GM12891 (cell line): Measurements from ENCODE around the gene FJX1.

ENCODE experiments used
- DNase-seq: peaks from one replicate; pipeline ENCODE4 v3.0.0; 2011; ENCODE audit warnings: low spot score; ENCODE audit not compliant: insufficient read length
- FAIRE-seq: peaks from 2 replicates; lab custom pipeline; 2011; peaks lifted over from hg19 to GRCh38; lab: Jason Lieb, UNC
- PAX5 ChIP-seq: IDR thresholded peaks from 2 replicates; pipeline ENCODE4 v1.6.1; 2011; ENCODE audit warnings: low read length, moderate library complexity, mild to moderate bottlenecking; ENCODE audit not compliant: insufficient read depth, severe bottlenecking
- POLR2A ChIP-seq: IDR thresholded peaks from 2 replicates; pipeline ENCODE4 v1.6.1; 2011; ENCODE audit warnings: low read depth, low read length, control low read depth
- POLR2AphosphoS5 ChIP-seq: IDR thresholded peaks from 2 replicates; pipeline ENCODE4 v1.6.1; 2011; ENCODE audit warnings: low read depth, low read length, control low read depth
- POU2F2 ChIP-seq: IDR thresholded peaks from 2 replicates; pipeline ENCODE4 v1.6.1; 2011; ENCODE audit warnings: low read depth, mild to moderate bottlenecking, control low read depth, low read length, moderate library complexity
- SPI1 ChIP-seq: IDR thresholded peaks from 2 replicates; pipeline ENCODE4 v1.6.1; 2011; ENCODE audit warnings: low read depth, low read length, control low read depth
- TAF1 ChIP-seq: IDR thresholded peaks from 2 replicates; pipeline ENCODE4 v1.6.1; 2011; ENCODE audit warnings: low read depth, low read length, control low read depth

The FJX1 gene

DNA sequence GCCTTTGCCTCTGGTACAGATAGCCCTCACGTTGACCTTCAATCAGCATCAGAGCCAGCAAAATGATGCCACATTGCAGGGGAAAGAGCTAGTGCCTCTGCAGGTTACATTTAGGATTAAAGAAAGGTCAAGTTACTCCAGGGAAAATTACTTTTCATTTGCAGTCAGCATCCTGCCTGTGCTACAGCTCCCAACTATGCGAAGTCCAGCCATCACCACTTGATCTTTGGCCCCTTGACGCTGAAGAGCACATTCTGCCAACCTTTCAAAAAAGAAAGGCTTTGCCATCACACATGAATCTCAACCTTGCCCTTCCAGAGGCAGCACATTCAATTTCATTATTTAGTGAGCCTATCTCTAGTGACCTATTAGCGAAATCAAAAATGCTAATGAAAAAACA is 11.3 kb downstream of the FJX1 start:
- DNase-seq = no peak
- FAIRE-seq = no peak
- TF ChIP-seq SPI1 = no peak
- TF ChIP-seq PAX5 = no peak
- no peak for TF ChIP-seq TAF1
- no peak for TF ChIP-seq POU2F2
- no peak for TF ChIP-seq POLR2AphosphoS5
- no peak for TF ChIP-seq POLR2A

DNA sequence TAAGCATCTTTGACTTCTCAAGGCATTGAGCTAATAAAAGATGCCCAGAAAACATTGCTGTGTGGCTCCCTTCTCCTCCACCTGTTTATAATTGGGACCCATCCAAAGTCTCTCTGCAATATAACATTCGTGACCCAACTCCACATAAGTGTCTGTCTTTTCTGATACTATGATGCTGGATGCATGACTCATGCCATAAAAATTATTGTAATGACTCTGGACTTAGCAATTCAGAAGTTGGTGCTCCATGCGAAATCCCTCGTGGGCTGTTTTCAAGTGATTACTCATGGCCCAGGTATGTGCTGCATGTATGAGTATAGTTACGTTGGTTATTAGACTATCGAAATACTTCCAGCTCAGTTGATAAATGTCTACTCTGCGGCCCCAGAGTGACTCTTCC is 11.7 kb downstream of the FJX1 start:
- DNase-seq (no peak), FAIRE-seq (no peak)
- no peak for TF ChIP-seq TAF1
- TF ChIP-seq POLR2AphosphoS5 = no peak
- TF ChIP-seq SPI1 = no peak
- no peak for TF ChIP-seq PAX5
- no peak for TF ChIP-seq POLR2A
- no peak for TF ChIP-seq POU2F2

GRCh38 chr11:35631891-35632290 is 13.6 kb downstream of the FJX1 start:
- FAIRE-seq = no peak
- TF ChIP-seq POU2F2 = no peak
- TF ChIP-seq TAF1 = no peak
- TF ChIP-seq PAX5 = no peak
- TF ChIP-seq POLR2A = no peak
- no peak for TF ChIP-seq SPI1
- no peak for DNase-seq

DNA sequence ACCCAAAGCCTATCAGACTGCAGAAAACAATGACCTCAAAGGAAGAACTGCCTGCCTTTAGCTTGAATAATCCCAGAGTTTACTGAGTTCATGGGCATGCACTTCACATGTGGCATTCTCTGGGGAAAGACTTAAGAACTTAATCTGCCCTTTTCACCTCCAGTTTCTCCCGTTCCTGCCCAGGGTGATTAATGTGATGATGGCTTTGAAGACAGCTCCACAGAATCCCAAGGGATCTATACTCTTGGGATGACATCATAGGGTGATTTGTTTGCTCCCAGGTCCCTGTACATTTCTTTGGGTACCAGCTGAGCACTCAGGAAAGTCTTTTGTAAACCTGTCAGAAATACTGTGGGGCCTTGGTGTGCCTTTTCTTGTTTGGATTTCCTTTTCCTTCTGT is 14.0 kb downstream of the FJX1 start:
- FAIRE-seq (no peak), DNase-seq (no peak)
- TF ChIP-seq PAX5 = no peak
- TF ChIP-seq SPI1 = no peak
- TF ChIP-seq POU2F2 = no peak
- TF ChIP-seq POLR2A = no peak
- no peak for TF ChIP-seq POLR2AphosphoS5
- TF ChIP-seq TAF1 = no peak

GRCh38 chr11:35633827-35634423 is 15.7 kb downstream of the FJX1 start:
- FAIRE-seq = no peak
- DNase-seq = no peak
- TF ChIP-seq SPI1 (no peak), POLR2AphosphoS5 (no peak), PAX5 (no peak), POU2F2 (no peak), POLR2A (no peak), TAF1 (no peak)

DNA sequence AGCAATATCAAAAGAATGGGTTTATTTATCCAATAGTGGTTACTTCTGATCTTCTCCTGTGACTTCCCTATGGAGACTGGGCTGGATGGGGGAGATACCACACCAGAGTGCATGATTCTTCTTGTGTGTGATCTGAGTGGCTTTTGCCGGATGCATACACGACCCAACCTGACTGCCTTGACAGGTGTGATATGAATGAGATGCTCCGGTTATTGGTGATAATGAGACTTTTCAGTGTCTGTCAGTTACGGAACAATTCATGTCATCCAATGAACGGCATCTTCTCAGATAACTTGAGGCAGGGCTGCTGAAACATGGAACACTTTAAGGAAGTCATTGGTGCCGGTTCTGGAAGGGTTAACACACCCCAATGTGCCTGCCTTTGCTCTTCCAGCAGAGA is 17.7 kb downstream of the FJX1 start:
- TF ChIP-seq TAF1 = no peak
- TF ChIP-seq PAX5 = no peak
- TF ChIP-seq POU2F2 = no peak
- TF ChIP-seq POLR2AphosphoS5 = no peak
- no peak for TF ChIP-seq POLR2A
- no peak for TF ChIP-seq SPI1
- FAIRE-seq = no peak

GRCh38 chr11:35639591-35640179 is 21.4 kb downstream of the FJX1 start:
- TF ChIP-seq TAF1 (no peak), PAX5 (no peak), POU2F2 (no peak), POLR2A (no peak), SPI1 (no peak), POLR2AphosphoS5 (no peak)
- DNase-seq (no peak), FAIRE-seq (no peak)

More for the DNA sequence above, 17.7 kb downstream of the FJX1 start:
- DNase-seq = no peak

- FAIRE-seq = no peak
- no peak for DNase-seq
- TF ChIP-seq PAX5 (no peak), POLR2AphosphoS5 (no peak), SPI1 (no peak), POU2F2 (no peak), TAF1 (no peak), POLR2A (no peak)
Observed at GRCh38 chr11:35641171-35641897, 23.1 kb downstream of the FJX1 start.

DNA sequence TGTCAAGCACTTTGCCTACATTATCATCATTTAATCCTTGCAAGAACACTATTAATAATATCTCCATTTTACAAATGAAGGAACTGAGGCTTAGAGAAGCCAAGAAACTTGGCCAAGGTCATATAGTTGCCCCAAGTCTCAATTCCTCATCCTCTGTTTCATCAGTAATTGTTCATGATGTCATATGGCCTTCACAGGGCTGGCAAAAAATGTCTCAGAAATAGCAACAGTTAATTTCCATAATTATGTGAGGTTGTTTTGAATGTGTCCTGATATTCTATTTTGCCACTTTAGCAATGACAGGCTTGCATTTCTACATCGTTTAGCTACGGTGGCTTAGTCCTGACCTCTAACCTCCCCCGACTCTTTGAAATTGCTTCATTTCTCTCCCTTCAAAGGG is 23.7 kb downstream of the FJX1 start:
- DNase-seq (no peak), FAIRE-seq (no peak)
- no peak for TF ChIP-seq TAF1
- no peak for TF ChIP-seq SPI1
- TF ChIP-seq POU2F2 = no peak
- TF ChIP-seq PAX5 = no peak
- TF ChIP-seq POLR2A = no peak
- TF ChIP-seq POLR2AphosphoS5 = no peak
